NCI-H146 (cell line): Measurements from ENCODE around the gene KRTAP4-4.

Source experiments
- DNase-seq: peaks from one replicate; lab custom pipeline; 2025; lab: John Stamatoyannopoulos, UW

KRTAP4-4 gene

GRCh38 chr17:41111151-41111885, 49.2 kb downstream of the KRTAP4-4 start:
- no peak for DNase-seq
